Mesenchymal stem cell (in vitro differentiated cells and primary cell): ENCODE measurements around the gene ZNF408. TPM values are rescaled to one million over a fixed set of nuclear protein-coding genes. Genes with fewer than 3 reads are reported as not detected.
A peak's percentile ranks its signal among the peaks of the same experiment; 100 is the strongest.

Experiments
- DNase-seq: peaks from one replicate; pipeline ENCODE4 v3.0.0-alpha.2; 2013
- H2AFZ ChIP-seq: one replicate; pipeline ENCODE4 v1.6.1; 2013; ENCODE audit warnings: low read depth, mild to moderate bottlenecking, control low read depth, inconsistent platforms, low read length, moderate library complexity
- H2AK5ac ChIP-seq: 2 replicates; pipeline ENCODE4 v1.6.1; 2013; ENCODE audit warnings: low read length, moderate library complexity, mild to moderate bottlenecking, inconsistent platforms; ENCODE audit not compliant: severe bottlenecking
- H2BK120ac ChIP-seq: one replicate; pipeline ENCODE4 v1.6.1; 2013; ENCODE audit warnings: low read depth, mild to moderate bottlenecking, inconsistent platforms, low read length, moderate library complexity
- H2BK12ac ChIP-seq, 2 experiments: one replicate each; pipeline ENCODE4 v1.6.1; 2013; ENCODE audit warnings: inconsistent platforms in 2 of 2, low read length in 2 of 2, mild to moderate bottlenecking in 2 of 2, moderate library complexity in 2 of 2, control low read depth in 1 of 2
- H2BK15ac ChIP-seq: one replicate; pipeline ENCODE4 v1.6.1; 2013; ENCODE audit warnings: mild to moderate bottlenecking, low read depth, inconsistent platforms; ENCODE audit not compliant: poor library complexity, severe bottlenecking
- H2BK5ac ChIP-seq: 2 replicates; pipeline ENCODE4 v1.6.1; 2013; ENCODE audit warnings: low read depth, mild to moderate bottlenecking, low read length, control low read depth, inconsistent platforms; ENCODE audit not compliant: poor library complexity, severe bottlenecking
- H3K14ac ChIP-seq, 2 experiments: one replicate each; pipeline ENCODE4 v1.6.1; 2013; ENCODE audit warnings: inconsistent platforms in 2 of 2, low read length in 2 of 2, control low read depth in 1 of 2, mild to moderate bottlenecking in 1 of 2, moderate library complexity in 1 of 2
- H3K18ac ChIP-seq, 2 experiments: one replicate each; pipeline ENCODE4 v1.6.1; 2013; ENCODE audit warnings: inconsistent platforms in 2 of 2, low read length in 2 of 2, control low read depth in 1 of 2, low read depth in 1 of 2, mild to moderate bottlenecking in 1 of 2
- H3K23ac ChIP-seq, 2 experiments: one replicate each; pipeline ENCODE4 v1.6.1; 2013; ENCODE audit warnings: inconsistent platforms in 2 of 2, low read length in 2 of 2, mild to moderate bottlenecking in 2 of 2, moderate library complexity in 2 of 2, control low read depth in 1 of 2
- H3K27ac ChIP-seq: 2 replicates; pipeline ENCODE4 v1.5.1; 2013; ENCODE audit warnings: mild to moderate bottlenecking, moderate library complexity, low read length, control low read depth, inconsistent platforms; ENCODE audit not compliant: poor library complexity, severe bottlenecking
- H3K27me3 ChIP-seq, 2 experiments: 2 replicates each; pipeline versions ENCODE4 v1.6.1 to v1.7.0; 2013; ENCODE audit warnings: low read length in 2 of 2, mild to moderate bottlenecking in 2 of 2, moderate library complexity in 2 of 2, control low read depth in 1 of 2, inconsistent platforms in 1 of 2; ENCODE audit not compliant: control insufficient read depth in 1 of 2, insufficient read depth in 1 of 2
- H3K36me3 ChIP-seq, 2 experiments: 2 replicates each; pipeline versions ENCODE4 v1.6.1 to v1.7.0; 2013; ENCODE audit warnings: low read length in 2 of 2, control low read depth in 1 of 2, inconsistent platforms in 1 of 2, low read depth in 1 of 2, mild to moderate bottlenecking in 1 of 2; ENCODE audit not compliant: insufficient read depth in 2 of 2, control insufficient read depth in 1 of 2
- H3K4ac ChIP-seq, 2 experiments: one replicate each; pipeline ENCODE4 v1.6.1; 2013; ENCODE audit warnings: inconsistent platforms in 2 of 2, low read length in 2 of 2, mild to moderate bottlenecking in 2 of 2, moderate library complexity in 2 of 2, control low read depth in 1 of 2, low read depth in 1 of 2
- H3K4me1 ChIP-seq: 2 replicates; pipeline ENCODE4 v1.6.1; 2013; ENCODE audit warnings: low read depth, low read length, control low read depth; ENCODE audit not compliant: control insufficient read depth, insufficient read depth
- H3K4me2 ChIP-seq: 2 replicates; pipeline ENCODE4 v1.6.1; 2013; ENCODE audit warnings: low read length, mild to moderate bottlenecking, inconsistent platforms; ENCODE audit not compliant: poor library complexity, severe bottlenecking
- H3K4me3 ChIP-seq, 2 experiments: 2 replicates each; pipeline versions ENCODE4 v1.5.1 to v1.7.0; 2013; ENCODE audit warnings: low read length in 2 of 2, mild to moderate bottlenecking in 2 of 2, control low read depth in 1 of 2, low read depth in 1 of 2; ENCODE audit not compliant: insufficient read depth in 1 of 2
- H3K79me1 ChIP-seq: replicated peaks from 2 replicates; pipeline ENCODE4 v1.6.1; 2013; ENCODE audit warnings: mild to moderate bottlenecking, control low read depth, low read length, inconsistent platforms; ENCODE audit not compliant: poor library complexity, severe bottlenecking
- H3K9ac ChIP-seq: 2 replicates; pipeline ENCODE4 v1.7.0; 2013; ENCODE audit warnings: mild to moderate bottlenecking, low read length, moderate library complexity
- H3K9me3 ChIP-seq: 2 replicates; pipeline ENCODE4 v1.7.0; 2013; ENCODE audit warnings: mild to moderate bottlenecking, low read length; ENCODE audit not compliant: control insufficient read depth
- H4K8ac ChIP-seq: one replicate; pipeline ENCODE4 v1.6.1; 2013; ENCODE audit warnings: inconsistent platforms, mild to moderate bottlenecking, low read length, moderate library complexity
- H4K91ac ChIP-seq: one replicate; pipeline ENCODE4 v1.6.1; 2013; ENCODE audit warnings: mild to moderate bottlenecking, low read length, inconsistent platforms
- WGBS: methylation state at CpG from one replicate; pipeline ENCODE4 v1.1.7; 2013; ENCODE audit warnings: mixed read lengths; 5-methylcytosine and 5-hydroxymethylcytosine counted together
- polyA plus RNA-seq, 2 experiments: library from polyadenylated mRNA; stranded (reverse); fragments of 200-250 nt; gene quantifications; one replicate each; pipeline ENCODE4 v1.2.3, GENCODE V29; 2013

Gene ZNF408
- polyA plus RNA-seq (2013, experiment 1 of 2) = 5.9 TPM
- polyA plus RNA-seq (2013, experiment 2 of 2) = 5.5 TPM

- H2AK5ac ChIP-seq = peak within 1 kb of the TSS; percentile 76
- H2BK120ac ChIP-seq = peak within 1 kb of the TSS; percentile 90
- H3K23ac ChIP-seq = no peak within 1 kb of the TSS
- H2BK5ac ChIP-seq = peak within 1 kb of the TSS; percentile 99
- peak; percentile 99 for DNase-seq
- peak within 1 kb of the TSS; percentile 99 for H3K9ac ChIP-seq
- H2BK12ac ChIP-seq = no peak within 1 kb of the TSS
- H4K8ac ChIP-seq = peak within 1 kb of the TSS; percentile 93
- H3K4me2 ChIP-seq = peak within 1 kb of the TSS; percentile 81
- H3K4ac ChIP-seq = peak within 1 kb of the TSS; percentile 67 to 86
- peak within 1 kb of the TSS in 1 of 2 experiments; percentile 79 for H3K14ac ChIP-seq
- no peaks in the 10 kb centered on the region for H3K9me3 ChIP-seq
- peak within 1 kb of the TSS; percentile 90 for H4K91ac ChIP-seq
- H2BK15ac ChIP-seq = peak within 1 kb of the TSS; percentile 98
- under 1% methylated on average over 37 of the region's 44 CpGs for WGBS
- H3K4me3 ChIP-seq = peak within 1 kb of the TSS; percentile 84 to 100
- H3K36me3 ChIP-seq = peaks cover 38 to 56% of the 10 kb centered on the region in 2 experiments
- H3K18ac ChIP-seq = peak within 1 kb of the TSS; percentile 88 to 90
- peaks cover 31% of the 10 kb centered on the region for H3K79me1 ChIP-seq
- no peaks in the 10 kb centered on the region for H3K27me3 ChIP-seq
- H3K27ac ChIP-seq = peak within 1 kb of the TSS; percentile 99
- peaks cover 32% of the 10 kb centered on the region for H3K4me1 ChIP-seq
- peak within 1 kb of the TSS; percentile 47 for H2AFZ ChIP-seq
Measured at GRCh38 chr11:46700241-46701077, at the start of gene ZNF408, which contains the start of gene ARHGAP1. TSS of gene ZNF408 (plus strand) at chr11:46701031. CDS start at chr11:46701048, 17 bp downstream. TSS of gene ARHGAP1 (minus strand) at chr11:46700619. CDS start at chr11:46696107, 4,512 bp downstream.

- H2BK12ac ChIP-seq = no peak overlapping the region
- H3K79me1 ChIP-seq = no peaks in the 10 kb centered on the region
- no peak overlapping the region for H3K4ac ChIP-seq
- H3K36me3 ChIP-seq = peaks cover 35 to 80% of the 10 kb centered on the region in 2 experiments
- no peak overlapping the region for H3K9ac ChIP-seq
- no peaks in the 10 kb centered on the region for H3K27me3 ChIP-seq
- H2AK5ac ChIP-seq = no peak overlapping the region
- no peak overlapping the region for H2BK15ac ChIP-seq
- no peak overlapping the region for H4K8ac ChIP-seq
- DNase-seq = no peak
- peaks cover 2% of the 10 kb centered on the region for H3K4me1 ChIP-seq
- H3K23ac ChIP-seq = no peak overlapping the region
- no peaks in the 10 kb centered on the region for H3K9me3 ChIP-seq
- H2AFZ ChIP-seq = no peak overlapping the region
- no peak overlapping the region for H3K27ac ChIP-seq
- no peak overlapping the region for H3K14ac ChIP-seq
- H2BK120ac ChIP-seq = no peak overlapping the region
- 98% methylated on average over 4 of the region's 4 CpGs for WGBS
- H3K18ac ChIP-seq = no peak overlapping the region
- no peak overlapping the region for H3K4me3 ChIP-seq
- no peak overlapping the region for H3K4me2 ChIP-seq
- no peak overlapping the region for H4K91ac ChIP-seq
- H2BK5ac ChIP-seq = no peak overlapping the region
Measured at GRCh38 chr11:46655631-46656030, 45.2 kb upstream of the ZNF408 start.

- no peak overlapping the region for H2BK5ac ChIP-seq
- H3K4me3 ChIP-seq = no peak overlapping the region
- no peak for DNase-seq
- H4K8ac ChIP-seq = no peak overlapping the region
- no peak overlapping the region for H3K14ac ChIP-seq
- no peaks in the 10 kb centered on the region for H3K27me3 ChIP-seq
- H3K4me2 ChIP-seq = no peak overlapping the region
- no peak overlapping the region for H2AFZ ChIP-seq
- H3K23ac ChIP-seq = no peak overlapping the region
- 95% methylated on average over 3 of the region's 3 CpGs for WGBS
- H3K79me1 ChIP-seq = no peaks in the 10 kb centered on the region
- no peak overlapping the region for H4K91ac ChIP-seq
- peak overlapping the region; percentile 69 for H3K9ac ChIP-seq
- H2AK5ac ChIP-seq = no peak overlapping the region
- peaks cover 42 to 71% of the 10 kb centered on the region in 2 experiments for H3K36me3 ChIP-seq
- H3K4ac ChIP-seq = no peak overlapping the region
- no peak overlapping the region for H3K27ac ChIP-seq
- H2BK120ac ChIP-seq = no peak overlapping the region
- no peaks in the 10 kb centered on the region for H3K9me3 ChIP-seq
- no peak overlapping the region for H3K18ac ChIP-seq
- H2BK12ac ChIP-seq = no peak overlapping the region
- peaks cover 3% of the 10 kb centered on the region for H3K4me1 ChIP-seq
- H2BK15ac ChIP-seq = no peak overlapping the region
Measured at GRCh38 chr11:46657186-46657585, 43.6 kb upstream of the ZNF408 start.

GRCh38 chr11:46658259-46658658, 42.6 kb upstream of the ZNF408 start:
- Histone ChIP-seq H3K9ac (peak overlapping the region; percentile 69), H2BK120ac (no peak overlapping the region), H3K18ac (no peak overlapping the region), H4K8ac (no peak overlapping the region), H3K36me3 (peaks cover 44 to 69% of the 10 kb centered on the region in 2 experiments), H3K27me3 (no peaks in the 10 kb centered on the region), H2AFZ (no peak overlapping the region), H3K27ac (no peak overlapping the region), H3K4me1 (peaks cover 3% of the 10 kb centered on the region), H3K4me2 (no peak overlapping the region), H3K79me1 (peaks cover 1% of the 10 kb centered on the region), H2BK15ac (no peak overlapping the region), H2BK5ac (no peak overlapping the region), H2AK5ac (no peak overlapping the region), H3K4ac (no peak overlapping the region), H4K91ac (no peak overlapping the region), H3K23ac (no peak overlapping the region), H3K4me3 (no peak overlapping the region), H3K14ac (no peak overlapping the region), H3K9me3 (no peaks in the 10 kb centered on the region), H2BK12ac (no peak overlapping the region)
- WGBS = 98% methylated on average over 4 of the region's 4 CpGs
- DNase-seq = peak; percentile 67
